BLaER1 treated with 17β-estradiol and CSF1 and Interleukin-3, amounts not matched to agents 10 nM and 100 nM (cell line): ENCODE measurements around the gene MRPS12.
"Not testable (repeated sequence)": the region's sequence is repeated elsewhere in the genome, so short reads cannot be mapped to it uniquely, and the experiment has no call there.

ENCODE experiments used
- H3K27ac ChIP-seq, 11 experiments: shearing (Covaris generic); formaldehyde crosslinking; 2 replicates each; pipeline ENCODE4 v1.8.1; 2022
- H3K27me3 ChIP-seq, 11 experiments: shearing (Covaris generic); formaldehyde crosslinking; 2 replicates each; pipeline ENCODE4 v1.8.1; 2022
- H3K36me3 ChIP-seq, 11 experiments: shearing (Covaris generic); formaldehyde crosslinking; 2 replicates each; pipeline ENCODE4 v1.8.1; 2022
- H3K4me1 ChIP-seq, 10 experiments: shearing (Covaris generic); formaldehyde crosslinking; 2 replicates each; pipeline ENCODE4 v1.8.1; 2022
- H3K4me2 ChIP-seq, 11 experiments: shearing (Covaris generic); formaldehyde crosslinking; 2 replicates each; pipeline ENCODE4 v1.8.1; 2022
- H3K4me3 ChIP-seq, 10 experiments: shearing (Covaris generic); formaldehyde crosslinking; 2 replicates each; pipeline ENCODE4 v1.8.1; 2022
- H3K9ac ChIP-seq, 11 experiments: shearing (Covaris generic); formaldehyde crosslinking; 2 replicates each; pipeline ENCODE4 v1.8.1; 2022
- H3K9me3 ChIP-seq, 11 experiments: shearing (Covaris generic); formaldehyde crosslinking; replicated peaks in 1 of 11; 2 replicates each; pipeline ENCODE4 v1.8.1; 2022
- H4K20me1 ChIP-seq, 11 experiments: shearing (Covaris generic); formaldehyde crosslinking; 2 replicates each; pipeline ENCODE4 v1.8.1; 2022
- Cebpa-rat ChIP-seq, 11 experiments: shearing (Covaris generic); IDR thresholded peaks; 2 replicates each; pipeline ENCODE4 v1.8.1; 2022

Gene MRPS12

DNA sequence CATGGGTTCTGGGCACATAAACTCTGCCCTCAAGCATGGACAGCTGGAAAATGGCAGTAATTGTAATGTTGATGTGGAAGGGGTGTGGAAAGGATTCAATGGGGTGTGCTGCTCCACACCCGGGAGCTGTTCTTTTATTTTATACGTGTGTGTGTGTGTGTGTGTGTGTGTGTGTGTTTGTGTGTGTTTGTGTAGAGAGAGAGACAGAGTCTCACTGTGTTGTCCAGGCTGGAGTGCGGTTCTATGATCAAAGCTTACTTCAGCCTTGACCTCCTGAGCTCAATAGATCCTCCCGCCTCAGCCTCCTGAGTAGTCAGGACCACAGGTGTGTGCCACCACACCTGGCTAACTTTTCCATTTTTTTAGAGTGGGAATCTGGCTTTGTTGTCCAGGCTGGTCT is 2.8 kb downstream of the MRPS12 start:
- no peak overlapping the region for H3K4me3 ChIP-seq
- peaks cover 26 to 36% (median 30%) of the 10 kb centered on the region in 10 experiments for H3K4me1 ChIP-seq
- H3K9ac ChIP-seq = no peak overlapping the region
- no peak overlapping the region for H3K27ac ChIP-seq
- H3K4me2 ChIP-seq = 0 out of 22 replicates have a peak overlapping the region, but pooled peaks of 1 of the 11 experiments have one; percentile 97
- no peaks in the 10 kb centered on the region for H3K27me3 ChIP-seq
- TF ChIP-seq Cebpa-rat (IDR thresholded peaks at IDR 0.05) = no peak
- H4K20me1 ChIP-seq = peaks cover 0 to 41% (median 7%) of the 10 kb centered on the region in 11 experiments; a peak in 10 of 22 replicates
- H3K9me3 ChIP-seq = peaks cover 17 to 40% (median 33%) of the 10 kb centered on the region in 11 experiments
- peaks cover 32 to 44% (median 38%) of the 10 kb centered on the region in 11 experiments for H3K36me3 ChIP-seq

DNA sequence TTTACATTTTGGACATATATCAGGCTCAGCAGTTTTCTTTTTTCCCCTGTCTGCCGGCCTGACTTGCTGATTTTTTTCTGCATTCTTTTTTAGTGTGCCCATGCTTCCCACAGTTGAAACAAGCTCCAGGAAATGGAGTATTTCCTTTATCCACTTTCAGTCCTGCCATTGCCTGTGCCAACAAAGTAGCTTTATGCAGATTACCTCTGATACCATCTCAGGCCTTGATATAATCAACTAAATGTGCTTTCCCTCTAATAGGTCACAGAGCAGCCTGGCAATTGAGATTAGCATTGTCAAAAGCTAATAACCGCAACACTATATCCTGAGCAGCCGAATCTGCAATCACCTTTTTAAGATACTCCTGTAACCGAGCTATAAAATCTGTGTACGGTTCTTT is 9.2 kb downstream of the MRPS12 start:
- H3K9ac ChIP-seq = peak overlapping the region in 2 of 11 experiments; percentile 25 to 39; a peak in 2 of 22 replicates

DNA sequence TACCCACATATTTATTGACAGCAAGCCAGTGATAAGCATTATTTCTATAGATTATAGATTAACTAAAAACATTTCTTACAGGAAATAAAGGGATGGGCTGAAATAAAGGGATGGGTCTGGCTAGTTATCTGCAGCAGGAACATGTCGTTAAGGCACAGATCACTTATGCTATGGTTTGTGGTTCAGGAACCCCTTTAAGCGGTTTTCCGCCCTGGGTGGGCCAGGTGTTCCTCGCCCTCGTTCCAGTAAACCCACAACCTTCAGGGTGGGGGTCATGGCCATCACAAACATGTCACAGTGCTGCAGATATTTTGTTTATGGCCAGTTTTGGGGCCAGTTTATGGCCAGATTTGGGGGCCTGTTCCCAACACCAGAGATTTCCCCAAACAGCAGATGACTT is 10.7 kb downstream of the MRPS12 start:
- not testable (repeated sequence) for H3K27ac ChIP-seq, H3K9ac ChIP-seq, H3K27me3 ChIP-seq, H3K4me3 ChIP-seq, H3K9me3 ChIP-seq, H3K36me3 ChIP-seq, H4K20me1 ChIP-seq
- Histone ChIP-seq H3K4me1 (peaks cover 7 to 20% (median 15%) of the 10 kb centered on the region in 10 experiments; a peak in 16 of 20 replicates), H3K4me2 (peak overlapping the region in 8 of 11 experiments; percentile 20 to 58 (median 44); a peak in 15 of 22 replicates)

More for the DNA sequence above, 9.2 kb downstream of the MRPS12 start:
- Histone ChIP-seq H3K4me2 (peak overlapping the region in 8 of 11 experiments; percentile 1 to 19 (median 4); a peak in 4 of 22 replicates), H3K36me3 (peaks cover 4 to 10% (median 8%) of the 10 kb centered on the region in 11 experiments), H3K9me3 (peaks cover 7 to 20% (median 11%) of the 10 kb centered on the region in 11 experiments), H3K27ac (no peak overlapping the region), H3K4me1 (peaks cover 7 to 20% (median 15%) of the 10 kb centered on the region in 10 experiments; a peak in 16 of 20 replicates), H4K20me1 (no peaks in the 10 kb centered on the region), H3K27me3 (no peaks in the 10 kb centered on the region), H3K4me3 (no peak overlapping the region)
- TF ChIP-seq Cebpa-rat (IDR thresholded peaks at IDR 0.05) = no peak

- Histone ChIP-seq H3K27me3 (no peaks in the 10 kb centered on the region), H3K9ac (no peak overlapping the region; a peak in 1 of 22 replicates), H3K4me2 (peak overlapping the region in 8 of 11 experiments; percentile 20 to 58 (median 44); a peak in 14 of 22 replicates), H3K4me1 (peaks cover 7 to 20% (median 15%) of the 10 kb centered on the region in 10 experiments; a peak in 16 of 20 replicates), H3K4me3 (no peak overlapping the region), H4K20me1 (no peaks in the 10 kb centered on the region), H3K27ac (no peak overlapping the region), H3K9me3 (peaks cover 0 to 8% (median 0%) of the 10 kb centered on the region in 11 experiments; a peak in 4 of 22 replicates), H3K36me3 (no peaks in the 10 kb centered on the region)
- no peak for TF ChIP-seq Cebpa-rat (IDR thresholded peaks at IDR 0.05)
These were observed 11.2 kb downstream of the MRPS12 start for GRCh38 chr19:38941979-38942378.

DNA sequence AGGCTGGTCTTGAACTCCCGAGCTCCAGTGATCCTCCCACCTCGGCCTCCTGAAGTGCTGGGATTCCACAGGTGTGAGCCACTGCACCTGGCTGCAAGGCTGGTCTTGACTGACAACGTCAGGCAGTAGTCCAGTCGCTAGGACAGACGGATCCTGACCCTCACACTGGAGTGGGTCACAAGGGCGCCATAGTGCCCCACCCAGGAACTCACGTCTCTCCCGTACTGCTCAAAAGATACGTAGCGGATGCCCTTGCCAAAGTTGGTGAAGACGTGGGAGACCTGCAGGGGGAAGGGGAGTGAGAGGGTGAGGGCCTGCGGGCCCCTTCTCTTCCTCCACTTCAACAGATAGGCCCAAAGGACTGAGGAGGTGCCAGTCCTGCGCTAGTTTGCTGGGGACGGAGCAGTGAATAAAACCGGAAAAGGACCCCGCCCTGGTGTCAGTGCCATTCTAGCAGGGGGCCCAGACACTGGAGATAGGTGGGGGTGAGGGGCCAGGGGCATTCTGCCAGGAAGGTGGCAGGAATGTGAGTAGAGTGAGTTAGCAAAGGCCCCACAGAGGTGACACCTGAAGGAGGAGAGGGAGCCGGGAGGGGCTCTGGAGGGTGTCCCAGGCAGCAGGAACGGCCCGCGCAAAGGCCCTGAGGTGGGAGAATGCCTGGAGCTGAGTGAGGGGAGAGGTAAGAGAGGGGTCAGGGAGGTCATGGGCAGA is 11.9 kb downstream of the MRPS12 start:
- H3K4me2 ChIP-seq = peak overlapping the region in 4 of 11 experiments; percentile 35 to 58 (median 46); a peak in 5 of 22 replicates
- H3K9me3 ChIP-seq = peaks cover 0 to 8% (median 0%) of the 10 kb centered on the region in 11 experiments; a peak in 4 of 22 replicates
- no peak overlapping the region for H3K4me3 ChIP-seq
- peaks cover 7 to 20% (median 15%) of the 10 kb centered on the region in 10 experiments; a peak in 16 of 20 replicates for H3K4me1 ChIP-seq
- no peaks in the 10 kb centered on the region for H4K20me1 ChIP-seq
- H3K36me3 ChIP-seq = no peaks in the 10 kb centered on the region
- no peak overlapping the region for H3K27ac ChIP-seq
- no peak for TF ChIP-seq Cebpa-rat (IDR thresholded peaks at IDR 0.05)
- H3K27me3 ChIP-seq = no peaks in the 10 kb centered on the region
- H3K9ac ChIP-seq = no peak overlapping the region; a peak in 1 of 22 replicates

GRCh38 chr19:38944981-38945506 is 14.3 kb downstream of the MRPS12 start:
- no peak for TF ChIP-seq Cebpa-rat (IDR thresholded peaks at IDR 0.05)
- H3K4me1 ChIP-seq = peaks cover under 1 to 17% (median 13%) of the 10 kb centered on the region in 10 experiments; a peak in 15 of 20 replicates
- H3K36me3 ChIP-seq = no peaks in the 10 kb centered on the region
- no peak overlapping the region for H3K27ac ChIP-seq
- H3K4me2 ChIP-seq = no peak overlapping the region
- H3K9me3 ChIP-seq = peaks cover 0 to 8% (median 0%) of the 10 kb centered on the region in 11 experiments; a peak in 4 of 22 replicates
- H3K9ac ChIP-seq = no peak overlapping the region
- H3K27me3 ChIP-seq = no peaks in the 10 kb centered on the region
- no peak overlapping the region for H3K4me3 ChIP-seq
- no peaks in the 10 kb centered on the region for H4K20me1 ChIP-seq

GRCh38 chr19:38945562-38946228 is 15.0 kb downstream of the MRPS12 start:
- peaks cover 0 to 17% (median 12%) of the 10 kb centered on the region in 10 experiments; a peak in 12 of 20 replicates for H3K4me1 ChIP-seq
- no peak for TF ChIP-seq Cebpa-rat (IDR thresholded peaks at IDR 0.05)
- no peaks in the 10 kb centered on the region for H3K27me3 ChIP-seq
- H3K4me2 ChIP-seq = no peak overlapping the region
- H4K20me1 ChIP-seq = no peaks in the 10 kb centered on the region
- peaks cover 0 to 8% (median 0%) of the 10 kb centered on the region in 11 experiments; a peak in 4 of 22 replicates for H3K9me3 ChIP-seq
- no peak overlapping the region for H3K9ac ChIP-seq
- H3K27ac ChIP-seq = no peak overlapping the region
- no peaks in the 10 kb centered on the region for H3K36me3 ChIP-seq
- no peak overlapping the region for H3K4me3 ChIP-seq

GRCh38 chr19:38946229-38947010 is 15.7 kb downstream of the MRPS12 start:
- peaks cover 0 to 12% (median 10%) of the 10 kb centered on the region in 10 experiments; a peak in 12 of 20 replicates for H3K4me1 ChIP-seq
- TF ChIP-seq Cebpa-rat (IDR thresholded peaks at IDR 0.05) = no peak
- H3K27me3 ChIP-seq = no peaks in the 10 kb centered on the region
- H3K9me3 ChIP-seq = peaks cover 0 to 3% (median 0%) of the 10 kb centered on the region in 11 experiments; a peak in 2 of 22 replicates
- H3K27ac ChIP-seq = no peak overlapping the region
- H3K9ac ChIP-seq = no peak overlapping the region
- H3K4me2 ChIP-seq = no peak overlapping the region
- no peaks in the 10 kb centered on the region for H3K36me3 ChIP-seq
- no peak overlapping the region for H3K4me3 ChIP-seq
- H4K20me1 ChIP-seq = no peaks in the 10 kb centered on the region
